GM12891 (cell line): ENCODE results near the gene SLIT2.

ENCODE experiments used
- DNase-seq: peaks from one replicate; pipeline ENCODE4 v3.0.0; 2011; ENCODE audit warnings: low spot score; ENCODE audit not compliant: insufficient read length
- FAIRE-seq: peaks from 2 replicates; lab custom pipeline; 2011; peaks lifted over from hg19 to GRCh38; lab: Jason Lieb, UNC
- PAX5 ChIP-seq: IDR thresholded peaks from 2 replicates; pipeline ENCODE4 v1.6.1; 2011; ENCODE audit warnings: low read length, moderate library complexity, mild to moderate bottlenecking; ENCODE audit not compliant: insufficient read depth, severe bottlenecking
- POLR2A ChIP-seq: IDR thresholded peaks from 2 replicates; pipeline ENCODE4 v1.6.1; 2011; ENCODE audit warnings: low read depth, low read length, control low read depth
- POLR2AphosphoS5 ChIP-seq: IDR thresholded peaks from 2 replicates; pipeline ENCODE4 v1.6.1; 2011; ENCODE audit warnings: low read depth, low read length, control low read depth
- POU2F2 ChIP-seq: IDR thresholded peaks from 2 replicates; pipeline ENCODE4 v1.6.1; 2011; ENCODE audit warnings: low read depth, mild to moderate bottlenecking, control low read depth, low read length, moderate library complexity
- SPI1 ChIP-seq: IDR thresholded peaks from 2 replicates; pipeline ENCODE4 v1.6.1; 2011; ENCODE audit warnings: low read depth, low read length, control low read depth
- TAF1 ChIP-seq: IDR thresholded peaks from 2 replicates; pipeline ENCODE4 v1.6.1; 2011; ENCODE audit warnings: low read depth, low read length, control low read depth

SLIT2 gene

GRCh38 chr4:20262221-20262620, 10.5 kb downstream of the SLIT2 start:
- TF ChIP-seq POU2F2 (no peak), POLR2AphosphoS5 (no peak), POLR2A (no peak), SPI1 (no peak), PAX5 (no peak), TAF1 (no peak)
- no peak for FAIRE-seq
- DNase-seq = no peak

DNA sequence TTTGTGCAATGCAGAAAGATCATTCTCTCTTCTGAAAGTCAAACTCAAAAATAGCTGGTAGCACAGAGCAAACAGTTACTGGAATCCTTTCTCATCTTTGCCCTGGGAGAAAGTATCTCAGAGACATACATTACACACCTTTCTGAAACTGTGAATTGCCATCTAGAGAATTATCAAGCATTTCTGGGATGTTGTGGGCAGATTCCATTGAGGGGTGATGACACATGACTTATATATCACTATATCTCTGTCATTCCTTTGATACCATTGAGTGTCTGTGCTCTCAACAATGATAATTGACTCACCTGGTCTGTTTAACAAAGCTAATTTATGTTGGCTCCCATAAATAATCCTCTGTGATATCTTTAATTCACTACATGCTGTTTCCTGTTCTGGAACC, 13.0 kb downstream of the SLIT2 start:
- FAIRE-seq (no peak), DNase-seq (no peak)
- TF ChIP-seq PAX5 (no peak), SPI1 (no peak), POLR2AphosphoS5 (no peak), POLR2A (no peak), TAF1 (no peak), POU2F2 (no peak)

GRCh38 chr4:20265726-20266125, 14.0 kb downstream of the SLIT2 start:
- no peak for DNase-seq
- TF ChIP-seq SPI1 (no peak), POLR2A (no peak), TAF1 (no peak), POLR2AphosphoS5 (no peak), PAX5 (no peak), POU2F2 (no peak)
- FAIRE-seq = no peak

GRCh38 chr4:20266215-20267082, 14.7 kb downstream of the SLIT2 start:
- FAIRE-seq (no peak), DNase-seq (no peak)
- no peak for TF ChIP-seq SPI1
- TF ChIP-seq POU2F2 = no peak
- TF ChIP-seq TAF1 = no peak
- TF ChIP-seq PAX5 = no peak
- TF ChIP-seq POLR2AphosphoS5 = no peak
- TF ChIP-seq POLR2A = no peak

DNA sequence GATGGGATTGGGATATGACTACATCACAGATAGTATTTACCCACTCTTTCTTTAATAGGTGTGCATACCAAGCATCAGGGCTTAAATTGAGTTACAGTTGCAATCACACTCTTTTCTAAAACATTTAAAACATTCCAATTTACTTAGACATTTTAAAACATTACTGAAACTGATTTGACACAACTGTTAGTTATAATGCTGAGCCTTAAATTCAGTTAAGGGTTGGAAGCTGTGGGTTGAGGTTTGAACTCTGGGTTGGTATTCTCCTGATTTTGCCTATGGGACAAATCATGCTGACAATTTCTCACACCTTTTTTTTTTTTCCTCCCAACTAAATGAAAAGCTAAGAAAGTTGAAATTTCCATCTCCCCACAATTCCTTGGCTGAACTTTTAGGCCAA, 16.3 kb downstream of the SLIT2 start:
- DNase-seq (no peak), FAIRE-seq (no peak)
- TF ChIP-seq TAF1 = no peak
- no peak for TF ChIP-seq SPI1
- TF ChIP-seq POLR2AphosphoS5 = no peak
- TF ChIP-seq POU2F2 = no peak
- TF ChIP-seq POLR2A = no peak

DNA sequence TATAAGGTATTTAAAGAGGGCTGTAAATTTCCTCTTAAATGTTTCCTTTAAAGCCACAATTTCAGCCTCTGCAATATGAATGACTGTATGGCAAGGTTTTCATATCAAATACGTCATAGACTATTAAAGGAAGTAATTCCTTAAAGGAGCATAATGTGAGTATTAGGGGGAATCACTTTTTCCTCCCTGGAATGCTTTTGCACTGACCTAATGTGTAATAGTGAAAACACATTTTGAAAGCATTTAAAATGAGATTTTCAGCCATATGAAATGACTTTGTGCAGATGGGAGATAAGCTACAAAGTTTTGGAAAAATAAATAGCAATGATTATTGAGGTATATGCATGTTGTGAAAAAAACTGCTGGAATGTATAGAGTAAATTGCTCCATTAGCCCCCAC, 17.6 kb downstream of the SLIT2 start:
- DNase-seq = no peak
- FAIRE-seq = no peak
- no peak for TF ChIP-seq PAX5
- TF ChIP-seq POLR2A = no peak
- no peak for TF ChIP-seq SPI1
- no peak for TF ChIP-seq TAF1
- no peak for TF ChIP-seq POLR2AphosphoS5
- TF ChIP-seq POU2F2 = no peak

DNA sequence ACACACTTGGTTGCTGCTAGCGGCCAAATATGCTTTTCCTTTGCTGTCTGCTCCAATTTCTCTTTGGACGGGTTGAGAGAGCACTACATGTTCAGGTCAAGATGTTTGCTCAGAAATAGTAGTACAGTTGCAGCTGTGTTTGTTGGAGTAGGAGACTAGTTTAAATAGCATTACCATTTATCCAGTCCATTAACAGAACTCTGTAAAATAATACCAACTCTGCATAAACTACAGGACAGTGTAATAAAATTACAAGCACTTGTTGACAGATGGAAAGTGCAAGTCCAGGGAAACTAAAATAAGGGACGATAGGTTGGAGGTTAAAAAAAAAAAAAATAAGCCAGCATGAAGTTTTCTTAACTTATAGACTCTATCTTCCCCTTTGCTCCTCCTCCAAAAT, 20.2 kb downstream of the SLIT2 start:
- DNase-seq (no peak), FAIRE-seq (no peak)
- TF ChIP-seq SPI1 (no peak), POU2F2 (no peak), TAF1 (no peak), PAX5 (no peak), POLR2A (no peak), POLR2AphosphoS5 (no peak)

GRCh38 chr4:20272411-20272872, 20.7 kb downstream of the SLIT2 start:
- no peak for TF ChIP-seq POLR2A
- TF ChIP-seq POLR2AphosphoS5 = no peak
- no peak for TF ChIP-seq PAX5
- TF ChIP-seq POU2F2 = no peak
- no peak for TF ChIP-seq SPI1
- no peak for TF ChIP-seq TAF1

DNA sequence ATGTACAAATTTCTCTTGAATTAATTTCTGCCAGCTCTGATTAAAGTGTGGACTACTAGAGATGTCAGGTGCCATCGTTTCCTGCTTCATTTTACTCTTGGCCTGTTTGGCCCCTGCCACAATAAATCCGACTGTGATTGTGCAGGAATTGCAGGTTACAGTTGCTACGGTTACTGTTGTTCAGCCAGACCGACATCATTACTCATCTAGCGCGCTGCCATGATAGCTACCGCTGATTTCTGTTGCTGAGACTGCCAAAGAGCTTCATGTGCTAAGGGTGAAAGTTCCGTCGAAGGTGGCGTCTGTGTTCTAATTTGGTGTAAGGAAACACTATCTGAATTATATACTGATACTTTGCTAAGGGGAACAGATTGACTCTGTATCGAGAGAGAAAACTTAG, 22.1 kb downstream of the SLIT2 start:
- FAIRE-seq (no peak), DNase-seq (no peak)
- TF ChIP-seq POLR2A (no peak), POU2F2 (no peak), TAF1 (no peak), PAX5 (no peak), POLR2AphosphoS5 (no peak), SPI1 (no peak)

More at GRCh38 chr4:20272411-20272872, 20.7 kb downstream of the SLIT2 start:
- DNase-seq (no peak), FAIRE-seq (no peak)

- DNase-seq = no peak
- no peak for FAIRE-seq
- TF ChIP-seq TAF1 = no peak
Measured at GRCh38 chr4:20276848-20277247, 25.1 kb downstream of the SLIT2 start.
